Esophagus muscularis mucosa (tissue), 4 donors: ENCODE measurements around the gene TMC4. TPM values are rescaled to one million over a fixed set of nuclear protein-coding genes. Genes with fewer than 3 reads are reported as not detected.

ENCODE experiments used
- DNase-seq: peaks from one replicate; pipeline ENCODE4 v3.0.0-alpha.2; 2017; ENCODE audit errors: extremely low spot score
- H3K27ac ChIP-seq, 4 donors: fragments of 200-600 bp; sonication (generic); replicated peaks in 1 of 4; 1 replicate in 3 of 4; 2 replicates in 1 of 4; pipeline ENCODE4 v1.5.1; 2016 to 2019; ENCODE audit warnings: mild to moderate bottlenecking in 1 of 4
- H3K27me3 ChIP-seq, 4 donors: fragments of 200-600 bp; sonication (generic); one replicate each; pipeline versions ENCODE4 v1.5.1 to v1.6.0; 2016 to 2019
- H3K36me3 ChIP-seq, 4 donors: fragments of 200-600 bp; sonication (generic); one replicate each; pipeline ENCODE4 v1.5.1; 2016 to 2019
- H3K4me1 ChIP-seq, 4 donors: fragments of 200-600 bp; sonication (generic); one replicate each; pipeline ENCODE4 v1.5.1; 2016 to 2019
- H3K4me3 ChIP-seq, 4 donors: fragments of 200-600 bp; sonication (generic); 1 replicate in 2 of 4; 2 replicates in 2 of 4; pipeline ENCODE4 v1.5.1; 2016 to 2019; ENCODE audit warnings: mild to moderate bottlenecking in 4 of 4, moderate library complexity in 1 of 4
- H3K9me3 ChIP-seq, 4 donors: fragments of 200-600 bp; sonication (generic); 1 replicate in 3 of 4; 2 replicates in 1 of 4; pipeline ENCODE4 v1.5.1; 2016 to 2019
- EP300 ChIP-seq: sonication (generic); formaldehyde crosslinking; IDR thresholded peaks from one replicate; pipeline ENCODE4 v1.6.1; 2017; ENCODE audit warnings: antibody characterized with exemption
- POLR2A ChIP-seq: fragments of 450-650 bp; IDR thresholded peaks from one replicate; pipeline ENCODE4 v1.6.1; 2017; ENCODE audit warnings: antibody characterized with exemption, moderate library complexity, mild to moderate bottlenecking, low read depth
- POLR2AphosphoS5 ChIP-seq, 2 donors: sonication (generic); formaldehyde crosslinking; IDR thresholded peaks; one replicate each; pipeline ENCODE4 v1.6.1; 2017; ENCODE audit warnings: antibody characterized with exemption in 2 of 2
- WGBS: methylation state at CpG from one replicate; pipeline ENCODE4 v1.1.5; 2018; 5-methylcytosine and 5-hydroxymethylcytosine counted together
- intact Hi-C: fragments of 100-400 bp; cut with DNase I; formaldehyde crosslinking; loops from one replicate; pipeline ENCODE4 v1.15.1; 2023
- total RNA-seq, 4 donors: library from RNA; depleted of rRNA; stranded (reverse); fragments of >200 nt; gene quantifications; one replicate each; pipeline versions ENCODE4 v1.1.0 to v1.2.1, GENCODE V29; 2016
- TF ChIP-seq, protein P1 (sequence below), 3 experiments: fragments of 200-600 bp in 2 of 3; fragments of 450-650 bp in 1 of 3; sonication (generic) in 2 of 3; IDR thresholded peaks; one replicate each; pipeline ENCODE4 v1.5.1; 2017 to 2019; ENCODE audit warnings: antibody characterized with exemption in 3 of 3, mild to moderate bottlenecking in 2 of 3, moderate library complexity in 1 of 3

Gene TMC4
- total RNA-seq, 4 donors from 2014 or later, result 0.26 to 0.98 (median 0.33) TPM; not detected in 1

- no peaks in the 10 kb centered on the region for H3K27me3 ChIP-seq
- peaks cover 85 to 93% (median 93%) of the 10 kb centered on the region in 4 donors for H3K4me1 ChIP-seq
- DNase-seq, result no peak
- intact Hi-C loops, result no loop called here
- peak overlapping the region in 1 of 4 donors; percentile 4 for H3K4me3 ChIP-seq
- H3K27ac ChIP-seq, result peak overlapping the region in 1 of 4 donors; percentile 67
- H3K9me3 ChIP-seq, result no peaks in the 10 kb centered on the region
- peaks cover 46 to 79% (median 69%) of the 10 kb centered on the region in 4 donors for H3K36me3 ChIP-seq
- TF ChIP-seq EP300 (no peak), POLR2A (no peak), POLR2AphosphoS5 (IDR thresholded peaks at IDR 0.05) (no peak)
- TF ChIP-seq, protein P1, sequence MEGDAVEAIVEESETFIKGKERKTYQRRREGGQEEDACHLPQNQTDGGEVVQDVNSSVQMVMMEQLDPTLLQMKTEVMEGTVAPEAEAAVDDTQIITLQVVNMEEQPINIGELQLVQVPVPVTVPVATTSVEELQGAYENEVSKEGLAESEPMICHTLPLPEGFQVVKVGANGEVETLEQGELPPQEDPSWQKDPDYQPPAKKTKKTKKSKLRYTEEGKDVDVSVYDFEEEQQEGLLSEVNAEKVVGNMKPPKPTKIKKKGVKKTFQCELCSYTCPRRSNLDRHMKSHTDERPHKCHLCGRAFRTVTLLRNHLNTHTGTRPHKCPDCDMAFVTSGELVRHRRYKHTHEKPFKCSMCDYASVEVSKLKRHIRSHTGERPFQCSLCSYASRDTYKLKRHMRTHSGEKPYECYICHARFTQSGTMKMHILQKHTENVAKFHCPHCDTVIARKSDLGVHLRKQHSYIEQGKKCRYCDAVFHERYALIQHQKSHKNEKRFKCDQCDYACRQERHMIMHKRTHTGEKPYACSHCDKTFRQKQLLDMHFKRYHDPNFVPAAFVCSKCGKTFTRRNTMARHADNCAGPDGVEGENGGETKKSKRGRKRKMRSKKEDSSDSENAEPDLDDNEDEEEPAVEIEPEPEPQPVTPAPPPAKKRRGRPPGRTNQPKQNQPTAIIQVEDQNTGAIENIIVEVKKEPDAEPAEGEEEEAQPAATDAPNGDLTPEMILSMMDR (IDR thresholded peaks at IDR 0.05), result no peak
- WGBS, result 89% methylated on average over 23 of the region's 27 CpGs
Measured at GRCh38 chr19:54206030-54206830, 33.3 kb upstream of the TMC4 start.

DNA sequence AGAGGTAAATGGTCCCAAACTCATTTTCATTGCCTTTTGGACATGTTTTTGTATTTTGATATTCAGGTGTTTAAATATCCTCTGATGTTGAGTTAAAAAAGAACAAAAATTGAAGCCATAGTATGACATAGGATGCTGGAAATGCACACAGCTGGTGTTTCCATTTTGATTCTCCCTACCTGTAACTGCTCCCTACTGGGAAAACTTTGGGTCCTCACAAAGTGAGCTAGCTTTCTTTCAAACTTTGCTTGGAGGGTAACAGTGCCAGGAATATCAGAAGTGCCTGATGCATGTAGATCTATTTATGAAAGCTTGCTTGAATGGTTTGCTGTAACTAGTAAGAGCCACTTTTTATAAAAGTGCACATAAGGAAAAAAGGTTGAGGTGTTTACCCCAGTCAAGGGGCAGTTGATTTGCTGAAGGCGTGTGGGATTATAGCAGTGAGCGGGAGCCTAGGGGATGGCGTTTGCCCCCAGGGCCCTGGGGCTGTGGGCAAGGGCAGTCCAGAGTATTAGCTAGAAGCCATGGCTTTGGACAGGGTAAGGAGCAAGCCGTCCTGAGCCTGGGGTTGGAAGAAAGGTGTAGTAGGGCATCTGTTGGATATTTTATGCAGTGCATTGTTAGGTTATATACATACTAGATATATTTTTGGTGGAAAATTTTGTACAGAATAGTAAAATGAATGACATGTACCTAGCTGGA lies 32.0 kb upstream of the TMC4 start:
- 86% methylated on average over 4 of the region's 4 CpGs for WGBS
- H3K27ac ChIP-seq, result no peak overlapping the region
- H3K9me3 ChIP-seq, result no peaks in the 10 kb centered on the region
- intact Hi-C loops, result loop anchor here (5.0 kb wide), 1 partner anchor 38 kb away; no protein-coding TSS in a partner anchor
- H3K4me3 ChIP-seq, result no peak overlapping the region
- no peak for DNase-seq
- H3K36me3 ChIP-seq, result peaks cover 46 to 79% (median 69%) of the 10 kb centered on the region in 4 donors
- no peak for TF ChIP-seq POLR2A
- TF ChIP-seq, protein P1 (IDR thresholded peaks at IDR 0.05), result no peak
- H3K27me3 ChIP-seq, result no peaks in the 10 kb centered on the region
- H3K4me1 ChIP-seq, result peaks cover 75 to 91% (median 88%) of the 10 kb centered on the region in 4 donors

DNA sequence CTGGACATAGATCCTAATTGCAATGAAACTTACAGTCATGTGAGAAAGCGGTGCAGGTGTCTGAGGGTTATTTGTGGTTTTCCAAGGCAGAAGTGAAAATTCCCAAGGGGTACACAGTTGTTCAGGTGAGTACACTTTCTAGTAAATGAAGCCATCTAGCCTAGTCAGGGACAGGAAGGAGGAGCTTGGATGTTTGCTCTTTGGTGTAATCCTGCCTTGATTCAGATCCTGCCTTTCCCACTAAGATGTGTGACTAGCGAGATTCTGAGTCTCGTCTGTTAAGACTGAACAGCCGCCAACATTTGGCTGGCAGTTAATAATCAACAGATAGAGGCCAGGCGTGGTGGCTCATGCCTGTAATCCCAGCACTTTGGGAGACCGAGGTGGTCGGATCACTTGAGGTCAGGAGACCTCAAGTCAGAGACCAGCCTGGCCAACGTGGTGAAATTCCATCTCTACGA lies 30.2 kb upstream of the TMC4 start:
- H3K9me3 ChIP-seq, result no peaks in the 10 kb centered on the region
- intact Hi-C loops, result loop anchor here (5.0 kb wide), 1 partner anchor 36 kb away; no protein-coding TSS in a partner anchor
- no peak overlapping the region for H3K27ac ChIP-seq
- 48% methylated on average over 9 of the region's 9 CpGs for WGBS
- H3K27me3 ChIP-seq, result no peaks in the 10 kb centered on the region
- no peak for DNase-seq
- peaks cover 46 to 69% (median 65%) of the 10 kb centered on the region in 4 donors for H3K36me3 ChIP-seq
- H3K4me1 ChIP-seq, result peaks cover 57 to 78% (median 74%) of the 10 kb centered on the region in 4 donors
- TF ChIP-seq, protein P1 (IDR thresholded peaks at IDR 0.05), result no peak
- TF ChIP-seq POLR2A (no peak), EP300 (no peak), POLR2AphosphoS5 (IDR thresholded peaks at IDR 0.05) (no peak)
- H3K4me3 ChIP-seq, result no peak overlapping the region

DNA sequence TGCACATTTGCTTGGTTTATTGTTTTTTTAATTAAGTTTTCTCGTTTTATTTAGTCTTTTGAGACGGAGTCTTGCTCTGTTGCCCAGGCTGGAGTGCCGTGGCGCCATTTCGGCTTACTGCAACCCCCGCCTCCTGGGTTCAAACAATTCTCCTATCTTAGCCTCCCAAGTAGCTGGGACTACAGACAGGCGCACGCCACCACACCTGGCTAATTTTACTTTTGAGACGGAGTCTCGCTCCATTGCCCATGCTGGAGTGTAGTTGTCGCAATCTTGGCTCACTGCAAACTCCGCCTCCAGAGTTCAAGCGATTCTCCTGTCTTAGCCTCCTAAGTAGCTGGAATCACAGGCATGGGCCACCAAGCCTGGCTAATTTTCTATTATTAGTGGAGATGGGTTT lies 29.0 kb upstream of the TMC4 start:
- Histone ChIP-seq H3K27me3 (no peaks in the 10 kb centered on the region), H3K27ac (peak overlapping the region in 3 of 4 donors; percentile 91 to 97 (median 93)), H3K4me1 (peaks cover 50 to 68% (median 64%) of the 10 kb centered on the region in 4 donors), H3K4me3 (peak overlapping the region; percentile 53 to 81 (median 76)), H3K36me3 (peaks cover 38 to 58% (median 54%) of the 10 kb centered on the region in 4 donors), H3K9me3 (no peaks in the 10 kb centered on the region)
- intact Hi-C loops, result loop anchor here (5.0 kb wide), 1 partner anchor 35 kb away; no protein-coding TSS in a partner anchor
- no peak for TF ChIP-seq POLR2AphosphoS5 (IDR thresholded peaks at IDR 0.05)
- TF ChIP-seq EP300, result no peak
- TF ChIP-seq, protein P1 (IDR thresholded peaks at IDR 0.05), result no peak
- no peak for TF ChIP-seq POLR2A
- no peak for DNase-seq
- 74% methylated on average over 13 of the region's 13 CpGs for WGBS
